Effector memory CD8-positive, alpha-beta T cell (primary cell): ENCODE data around the gene UBE2L3.
"Not testable (repeated sequence)": the region's sequence is repeated elsewhere in the genome, so short reads cannot be mapped to it uniquely, and the experiment has no call there.

Experiments
- ATAC-seq: fragments of 150-1000 bp; cut with Tn5 transposase; replicated peaks from 2 replicates; pipeline ENCODE4 v1.10.0; 2021; ENCODE audit warnings: mild to moderate bottlenecking, moderate library complexity
- DNase-seq, 3 experiments: peaks; one replicate each; pipeline ENCODE4 v3.0.0; 2021
- H3K27ac Mint-ChIP-seq, 2 donors: one replicate each; pipeline ENCODE4 v1.8.0; 2022; ENCODE audit warnings: mild to moderate bottlenecking in 2 of 2, mixed read lengths in 2 of 2, moderate library complexity in 2 of 2
- H3K27me3 Mint-ChIP-seq, 2 donors: one replicate each; pipeline ENCODE4 v1.8.0; 2022; ENCODE audit warnings: mixed read lengths in 2 of 2
- H3K36me3 Mint-ChIP-seq: one replicate; pipeline ENCODE4 v1.8.0; 2022; ENCODE audit warnings: mild to moderate bottlenecking, moderate library complexity, mixed read lengths; ENCODE audit not compliant: insufficient read depth
- H3K4me1 Mint-ChIP-seq, 2 donors: one replicate each; pipeline ENCODE4 v1.8.0; 2022; ENCODE audit warnings: low read depth in 2 of 2, mixed read lengths in 2 of 2
- H3K4me3 Mint-ChIP-seq, 2 donors: one replicate each; pipeline ENCODE4 v1.8.0; 2022; ENCODE audit warnings: mild to moderate bottlenecking in 2 of 2, mixed read lengths in 2 of 2, moderate library complexity in 2 of 2
- H3K9me3 Mint-ChIP-seq, 2 donors: one replicate each; pipeline ENCODE4 v1.8.0; 2022; ENCODE audit warnings: mixed read lengths in 2 of 2

UBE2L3 gene

GRCh38 chr22:21642584-21643448 lies 75.3 kb downstream of the UBE2L3 start:
- DNase-seq (peak; percentile 38 to 55 (median 44)), ATAC-seq (no peak)
- H3K36me3 Mint-ChIP-seq, result peaks cover 39% of the 10 kb centered on the region

GRCh38 chr22:21643533-21644357 lies 76.2 kb downstream of the UBE2L3 start:
- no peaks in the 10 kb centered on the region for H3K9me3 Mint-ChIP-seq
- ATAC-seq, result no peak
- no peaks in the 10 kb centered on the region for H3K27me3 Mint-ChIP-seq
- peak overlapping the region; percentile 16 to 89 for H3K27ac Mint-ChIP-seq
- H3K36me3 Mint-ChIP-seq, result peaks cover 39% of the 10 kb centered on the region
- peak overlapping the region; percentile 72 for H3K4me3 Mint-ChIP-seq
- H3K4me1 Mint-ChIP-seq, result peaks cover 20 to 26% of the 10 kb centered on the region in 2 donors
- no peak for DNase-seq

More at GRCh38 chr22:21642584-21643448, 75.3 kb downstream of the UBE2L3 start:
- Mint-ChIP-seq H3K9me3 (no peaks in the 10 kb centered on the region), H3K27me3 (no peaks in the 10 kb centered on the region), H3K4me1 (peaks cover 20 to 26% of the 10 kb centered on the region in 2 donors), H3K4me3 (peak overlapping the region; percentile 72), H3K27ac (peak overlapping the region; percentile 75 to 89)

DNA sequence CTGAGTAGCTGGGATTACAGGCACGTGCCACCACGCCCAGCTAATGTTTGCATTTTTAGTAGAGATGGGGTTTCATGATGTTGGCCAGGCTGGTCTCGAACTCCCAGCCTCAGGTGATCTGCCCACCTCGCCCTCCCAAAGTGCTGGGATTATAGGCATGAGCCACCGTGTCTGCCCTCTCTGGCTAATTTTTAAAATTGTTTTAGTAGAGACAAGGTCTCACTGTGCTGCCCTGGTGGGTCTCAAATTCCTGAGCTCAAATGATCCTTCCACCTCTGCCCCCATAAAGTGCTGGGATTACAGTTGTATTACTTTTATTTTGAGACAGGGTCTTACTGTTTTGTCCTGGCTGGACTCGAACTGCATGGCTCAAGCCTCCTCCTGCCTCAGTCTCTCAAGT lies 78.0 kb downstream of the UBE2L3 start:
- H3K36me3 Mint-ChIP-seq, result peaks cover 42% of the 10 kb centered on the region
- ATAC-seq, H3K9me3 Mint-ChIP-seq, DNase-seq, H3K4me3 Mint-ChIP-seq, H3K27me3 Mint-ChIP-seq, H3K27ac Mint-ChIP-seq: not testable (repeated sequence)
- H3K4me1 Mint-ChIP-seq, result peaks cover 20 to 26% of the 10 kb centered on the region in 2 donors

DNA sequence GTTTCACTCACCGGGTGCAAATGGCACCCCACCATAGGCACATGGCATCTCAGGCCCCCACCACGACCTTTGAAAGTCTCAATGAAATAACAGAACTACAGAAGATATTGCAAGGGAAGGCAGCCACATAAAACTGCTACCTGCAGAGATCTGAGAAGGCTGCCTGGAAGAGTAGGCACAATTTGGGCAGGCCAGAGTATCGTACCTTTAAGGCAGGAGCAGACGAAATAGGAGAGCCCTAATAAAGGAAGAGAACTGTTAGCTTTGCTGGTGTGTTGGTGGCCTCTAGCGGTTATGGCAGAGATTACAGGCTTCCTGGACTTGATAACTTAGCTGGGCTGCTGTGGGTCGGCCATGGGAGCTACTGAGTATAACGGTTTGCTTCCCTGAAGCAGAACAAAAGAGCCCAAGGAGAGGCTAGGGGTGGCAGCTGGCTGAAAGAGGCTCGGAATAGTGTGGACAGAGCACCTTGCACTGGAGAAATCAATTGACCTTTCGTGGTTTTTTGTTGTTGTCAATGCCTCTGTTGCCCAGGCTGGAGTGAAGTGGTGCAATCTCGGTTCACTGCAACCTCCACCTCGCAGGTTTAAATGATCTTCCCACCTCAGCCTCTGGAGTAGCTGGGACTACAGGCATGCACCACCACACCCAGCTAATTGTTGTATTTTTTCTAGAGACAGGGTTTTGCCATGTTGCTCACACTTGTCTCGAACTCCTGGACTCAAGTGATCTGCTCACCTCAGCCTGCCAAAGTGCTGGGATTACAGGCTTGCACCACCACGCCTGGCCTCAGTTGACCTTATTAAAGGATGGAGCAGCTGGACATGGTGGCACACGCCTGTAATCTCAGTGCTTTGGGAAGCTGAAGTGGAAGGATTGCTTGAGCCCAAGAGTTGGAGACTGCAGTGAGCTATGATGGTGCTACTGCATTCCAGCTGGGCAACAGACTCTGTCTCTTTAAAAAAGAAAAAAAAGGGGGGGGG lies 79.4 kb downstream of the UBE2L3 start:
- Mint-ChIP-seq H3K27me3 (no peaks in the 10 kb centered on the region), H3K9me3 (no peaks in the 10 kb centered on the region), H3K27ac (peak overlapping the region in 1 of 2 donors; percentile 26), H3K4me1 (peaks cover 25 to 32% of the 10 kb centered on the region in 2 donors), H3K4me3 (no peak overlapping the region), H3K36me3 (peaks cover 41% of the 10 kb centered on the region)
- DNase-seq (peak; percentile 74 to 80 (median 75)), ATAC-seq (peak; percentile 23)

GRCh38 chr22:21650280-21650679 lies 82.8 kb downstream of the UBE2L3 start:
- peak overlapping the region; percentile 20 to 89 for H3K4me3 Mint-ChIP-seq
- H3K27me3 Mint-ChIP-seq, result no peaks in the 10 kb centered on the region
- ATAC-seq (no peak), DNase-seq (no peak)
- peaks cover 18 to 20% of the 10 kb centered on the region in 2 donors for H3K4me1 Mint-ChIP-seq
- H3K27ac Mint-ChIP-seq, result no peak overlapping the region
- H3K9me3 Mint-ChIP-seq, result no peaks in the 10 kb centered on the region
- peaks cover 16% of the 10 kb centered on the region for H3K36me3 Mint-ChIP-seq

- ATAC-seq, result no peak
Observed at GRCh38 chr22:21650823-21651520, 83.5 kb downstream of the UBE2L3 start.

DNA sequence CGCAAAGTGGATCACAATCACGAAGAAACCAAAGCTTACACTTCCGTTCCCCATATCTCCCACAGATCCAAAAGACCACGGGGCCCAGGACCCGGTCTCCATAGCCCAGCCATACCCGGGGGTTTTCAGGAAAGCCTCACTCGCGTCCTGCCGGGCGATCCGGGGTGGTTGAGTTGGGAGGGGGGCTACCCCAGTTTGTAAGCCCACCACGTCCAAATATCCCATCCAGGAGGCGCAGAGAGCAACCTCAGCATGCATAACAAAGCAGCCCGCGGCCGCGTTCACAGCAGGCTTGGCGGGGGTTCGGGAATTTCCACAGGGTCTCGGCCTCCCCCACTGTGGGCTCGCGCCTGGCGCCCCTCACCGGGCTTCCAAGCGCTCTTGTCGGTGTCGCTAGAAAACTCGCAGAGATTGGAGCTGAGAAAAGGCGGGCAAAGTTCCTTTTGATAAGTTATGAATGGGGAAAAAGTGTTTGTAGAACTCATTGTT lies 84.1 kb downstream of the UBE2L3 start:
- peak overlapping the region; percentile 89 to 90 for H3K4me3 Mint-ChIP-seq
- peaks cover 6% of the 10 kb centered on the region for H3K36me3 Mint-ChIP-seq
- ATAC-seq (peak; percentile 33), DNase-seq (no peak)
- peaks cover 16 to 19% of the 10 kb centered on the region in 2 donors for H3K4me1 Mint-ChIP-seq
- no peaks in the 10 kb centered on the region for H3K27me3 Mint-ChIP-seq
- H3K9me3 Mint-ChIP-seq, result no peaks in the 10 kb centered on the region
- H3K27ac Mint-ChIP-seq, result peak overlapping the region; percentile 27 to 51

More at GRCh38 chr22:21650823-21651520, 83.5 kb downstream of the UBE2L3 start:
- H3K36me3 Mint-ChIP-seq, result peaks cover 12% of the 10 kb centered on the region
- no peaks in the 10 kb centered on the region for H3K9me3 Mint-ChIP-seq
- no peak for DNase-seq
- peak overlapping the region; percentile 89 to 90 for H3K4me3 Mint-ChIP-seq
- H3K27me3 Mint-ChIP-seq, result no peaks in the 10 kb centered on the region
- peak overlapping the region; percentile 27 to 51 for H3K27ac Mint-ChIP-seq
- peaks cover 18 to 20% of the 10 kb centered on the region in 2 donors for H3K4me1 Mint-ChIP-seq

DNA sequence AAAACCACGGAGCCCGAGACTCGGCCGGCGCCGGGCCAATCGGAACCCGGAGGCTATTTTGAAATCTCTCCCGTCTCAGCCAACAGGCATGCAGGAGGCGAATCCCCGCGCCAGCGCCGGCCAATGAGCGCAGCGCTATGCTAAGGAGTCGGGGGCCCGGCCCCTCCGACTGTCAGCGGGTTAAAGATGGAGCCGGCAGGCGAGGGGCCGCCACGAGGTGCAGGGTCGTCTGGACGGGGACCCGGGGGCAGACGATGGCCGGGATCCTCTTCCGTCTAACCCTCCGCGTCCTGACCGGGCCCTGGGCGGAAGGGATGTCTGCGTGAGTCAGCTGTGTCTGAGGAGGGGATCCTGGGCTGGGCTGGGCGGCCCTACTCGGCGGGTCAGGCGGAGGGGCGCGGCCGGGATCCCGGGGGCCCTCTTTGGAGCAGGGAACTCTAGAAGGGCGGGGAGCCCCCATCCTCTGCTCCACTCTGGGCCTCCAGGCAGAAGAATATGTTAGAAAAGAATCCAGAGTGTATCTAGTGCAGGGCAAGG lies 84.6 kb downstream of the UBE2L3 start:
- DNase-seq (peak; percentile 63 to 69 (median 69)), ATAC-seq (peak; percentile 97)
- no peaks in the 10 kb centered on the region for H3K9me3 Mint-ChIP-seq
- H3K36me3 Mint-ChIP-seq, result peaks cover 3% of the 10 kb centered on the region
- H3K4me3 Mint-ChIP-seq, result peak overlapping the region; percentile 89 to 90
- peak overlapping the region; percentile 27 to 51 for H3K27ac Mint-ChIP-seq
- no peaks in the 10 kb centered on the region for H3K27me3 Mint-ChIP-seq
- peaks cover 18 to 21% of the 10 kb centered on the region in 2 donors for H3K4me1 Mint-ChIP-seq

DNA sequence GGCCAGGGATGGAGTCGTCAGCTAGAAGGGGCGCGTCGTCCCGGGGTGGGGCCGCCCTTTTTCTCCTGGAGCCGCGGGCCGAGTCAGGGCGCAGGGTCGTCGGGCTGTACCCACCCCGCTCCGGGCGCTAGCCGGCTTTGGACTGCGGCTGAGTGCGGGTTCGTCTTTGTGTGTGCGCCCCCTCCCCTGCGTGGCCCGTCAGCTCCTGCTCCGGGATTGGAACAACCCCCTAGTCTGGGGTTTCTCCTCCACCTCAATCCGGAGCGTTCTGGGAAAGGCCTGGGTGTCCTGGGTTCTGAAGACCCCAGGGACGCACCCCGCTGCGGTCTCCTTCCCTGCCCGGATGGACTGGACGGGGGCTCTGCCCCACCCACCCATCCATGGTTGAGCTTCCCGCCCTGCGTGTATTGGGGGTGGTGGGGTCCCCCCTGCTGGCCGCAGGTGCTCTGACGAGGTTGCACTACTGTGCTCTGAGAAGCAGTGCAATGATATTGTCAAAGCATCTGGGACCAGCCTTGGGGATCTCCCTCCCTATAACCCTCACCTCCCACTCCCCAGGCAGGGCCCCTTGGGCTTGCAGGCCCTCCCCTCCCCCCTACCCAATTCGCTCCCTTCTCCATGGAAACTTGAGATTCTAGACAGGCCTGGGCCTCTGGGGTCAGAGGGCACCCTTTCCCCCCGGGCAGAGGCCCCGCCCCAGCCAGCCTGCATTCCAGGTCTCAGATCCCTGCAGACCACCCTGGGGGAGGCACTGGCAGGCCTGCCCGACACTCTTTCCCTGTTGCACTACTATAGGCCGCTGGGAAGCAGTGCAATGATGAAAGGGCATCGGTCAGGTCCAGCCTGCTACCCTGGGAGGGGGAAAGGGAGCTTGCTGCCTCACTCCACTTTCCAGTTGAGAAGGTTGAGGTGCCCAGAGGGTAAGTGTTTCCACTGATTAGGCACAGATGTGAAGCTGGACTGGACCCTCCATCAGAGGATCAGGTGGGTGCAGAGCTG lies 85.3 kb downstream of the UBE2L3 start:
- peaks cover 20 to 23% of the 10 kb centered on the region in 2 donors for H3K4me1 Mint-ChIP-seq
- DNase-seq (no peak), ATAC-seq (no peak)
- H3K4me3 Mint-ChIP-seq, result peak overlapping the region; percentile 89 to 90
- peaks cover 6% of the 10 kb centered on the region for H3K36me3 Mint-ChIP-seq
- no peaks in the 10 kb centered on the region for H3K27me3 Mint-ChIP-seq
- H3K9me3 Mint-ChIP-seq, result no peaks in the 10 kb centered on the region
- no peak overlapping the region for H3K27ac Mint-ChIP-seq

- Mint-ChIP-seq H3K9me3 (no peaks in the 10 kb centered on the region), H3K4me1 (peaks cover 13 to 15% of the 10 kb centered on the region in 2 donors), H3K4me3 (peak overlapping the region; percentile 82 to 86), H3K27ac (peak overlapping the region; percentile 70 to 83), H3K27me3 (no peaks in the 10 kb centered on the region), H3K36me3 (peaks cover 3% of the 10 kb centered on the region)
- DNase-seq (no peak), ATAC-seq (no peak)
Observed at GRCh38 chr22:21657020-21657359, 89.5 kb downstream of the UBE2L3 start.
